ENCODE results near the gene RMND1.
A peak's percentile ranks its signal among the peaks of the same experiment; 100 is the strongest.

The RMND1 gene

GRCh38 chr6:151494235-151494935 lies 42.5 kb upstream of the RMND1 start:
- TF ChIP-seq CTCF (IDR thresholded peaks at IDR 0.05; ENCODE audit: extremely low read depth, insufficient read depth, missing control alignments): no peak
- DNase-seq (ENCODE audit: low spot score): peak; percentile 27
- in situ Hi-C loops (cut with MboI; ENCODE audit: low pct_unique_long_range_greater_than_20kb, low sequenced_read_pairs, unreplicated experiment): no loop called here

GRCh38 chr6:151493804-151494234 lies 41.9 kb upstream of the RMND1 start, which contains the start of gene CCDC170:
Gene CCDC170, plus strand, starts transcription at chr6:151494017. Its CDS starts 112 bp downstream, at chr6:151494129.
- DNase-seq (ENCODE audit: low spot score): peak; percentile 38
- no peak for TF ChIP-seq CTCF (IDR thresholded peaks at IDR 0.05; ENCODE audit: extremely low read depth, insufficient read depth, missing control alignments)
- in situ Hi-C loops (cut with MboI; ENCODE audit: low pct_unique_long_range_greater_than_20kb, low sequenced_read_pairs, unreplicated experiment): no loop called here

- in situ Hi-C loops (cut with MboI; ENCODE audit: low pct_unique_long_range_greater_than_20kb, low sequenced_read_pairs, unreplicated experiment): no loop called here
- no peak for DNase-seq (ENCODE audit: low spot score)
- no peak for TF ChIP-seq CTCF (IDR thresholded peaks at IDR 0.05; ENCODE audit: extremely low read depth, insufficient read depth, missing control alignments)
These were observed 41.4 kb upstream of the RMND1 start for GRCh38 chr6:151493161-151493803.

- DNase-seq (ENCODE audit: low spot score): no peak
- TF ChIP-seq CTCF (IDR thresholded peaks at IDR 0.05; ENCODE audit: extremely low read depth, insufficient read depth, missing control alignments): no peak
- in situ Hi-C loops (cut with MboI; ENCODE audit: low pct_unique_long_range_greater_than_20kb, low sequenced_read_pairs, unreplicated experiment): no loop called here
These were observed 39.1 kb upstream of the RMND1 start for GRCh38 chr6:151490996-151491395.

- TF ChIP-seq CTCF (IDR thresholded peaks at IDR 0.05; ENCODE audit: extremely low read depth, insufficient read depth, missing control alignments): no peak
- in situ Hi-C loops (cut with MboI; ENCODE audit: low pct_unique_long_range_greater_than_20kb, low sequenced_read_pairs, unreplicated experiment): no loop called here
- no peak for DNase-seq (ENCODE audit: low spot score)
These were observed 36.3 kb upstream of the RMND1 start for GRCh38 chr6:151488226-151488625.

- TF ChIP-seq CTCF (IDR thresholded peaks at IDR 0.05; ENCODE audit: extremely low read depth, insufficient read depth, missing control alignments): no peak
- in situ Hi-C loops (cut with MboI; ENCODE audit: low pct_unique_long_range_greater_than_20kb, low sequenced_read_pairs, unreplicated experiment): no loop called here
- DNase-seq (ENCODE audit: low spot score): no peak
These were observed 32.1 kb upstream of the RMND1 start for GRCh38 chr6:151483994-151484393.

Data from GM13977 (cell line).